ENCODE results near the gene TACR2. TPM values are rescaled to one million over a fixed set of nuclear protein-coding genes. Genes with fewer than 3 reads are reported as not detected.

The TACR2 gene
- total RNA-seq, 2 donors from 2014 or later: 0.66 TPM; not detected in 1

DNA sequence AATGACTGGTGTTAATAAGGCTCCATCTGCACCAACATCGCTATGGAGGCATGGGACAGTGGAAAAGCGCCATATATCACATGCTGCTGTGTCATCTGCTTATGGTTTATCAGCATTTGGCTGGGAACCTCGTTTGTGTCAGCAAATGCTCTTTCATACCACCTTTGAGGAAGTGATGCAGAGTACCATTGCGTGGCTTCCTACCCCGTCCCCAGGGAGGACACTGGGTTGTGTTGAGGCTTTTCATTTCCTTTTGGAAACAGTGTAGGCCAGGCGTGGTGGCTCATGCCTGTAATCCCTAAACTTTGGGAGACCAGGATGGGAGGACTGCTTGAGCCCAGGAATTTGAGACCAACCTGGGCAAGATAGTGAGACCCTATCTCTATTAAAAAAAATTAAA is 6.8 kb downstream of the TACR2 start:
- Histone ChIP-seq H3K4me3 (no peak overlapping the region), H3K36me3 (replicated peaks in 1 of 2; ENCODE audit: insufficient read depth in 1 of 2, low read depth in 2 of 2) (no peaks in the 10 kb centered on the region), H3K9me3 (no peaks in the 10 kb centered on the region), H3K27ac (no peak overlapping the region), H3K27me3 (no peaks in the 10 kb centered on the region), H3K4me1 (peaks cover 13% of the 10 kb centered on the region)
- WGBS, 2 donors: 45 to 81% methylated on average over 6 of the region's 6 CpGs
- ATAC-seq (no peak), DNase-seq (peak in 1 of 4 donors; percentile 33)
- intact Hi-C loops (cut with DNase I): loop anchor here (5.0 to 10.0 kb wide), 2 partner anchors 92 to 225 kb away; partner anchors contain the start of gene FAM241B
- TF ChIP-seq POLR2A (IDR thresholded peaks at IDR 0.05): no peak
- no peak for TF ChIP-seq CTCF (IDR thresholded peaks at IDR 0.05)

DNA sequence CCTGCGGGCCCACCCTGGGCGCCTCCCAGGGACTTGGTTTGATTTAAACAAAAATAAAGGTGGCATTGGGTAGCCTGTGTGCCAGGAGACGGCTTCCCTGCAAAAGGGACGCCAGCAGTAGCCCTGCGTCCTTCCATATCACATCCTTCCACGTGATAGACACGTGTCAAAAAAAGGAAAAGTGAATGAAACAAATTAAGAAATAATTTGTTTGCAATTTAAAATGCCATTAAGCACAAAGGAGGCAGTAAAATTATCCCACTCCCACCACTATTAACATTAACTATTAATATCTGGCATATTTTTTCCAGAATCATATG is 7.6 kb downstream of the TACR2 start:
- intact Hi-C loops (cut with DNase I): loop anchor here (10.0 kb wide), 1 partner anchor 226 kb away; the partner anchor contains the start of gene FAM241B
- H3K27me3 ChIP-seq: no peaks in the 10 kb centered on the region
- no peaks in the 10 kb centered on the region for H3K9me3 ChIP-seq
- peaks cover 13% of the 10 kb centered on the region for H3K4me1 ChIP-seq
- no peak for DNase-seq
- H3K36me3 ChIP-seq (replicated peaks in 1 of 2; ENCODE audit: insufficient read depth in 1 of 2, low read depth in 2 of 2): no peaks in the 10 kb centered on the region
- WGBS, 2 donors: 19 to 29% methylated on average over 7 of the region's 7 CpGs
- TF ChIP-seq CTCF (IDR thresholded peaks at IDR 0.05) (no peak), POLR2A (IDR thresholded peaks at IDR 0.05) (no peak)
- ATAC-seq: no peak
- H3K27ac ChIP-seq: peak overlapping the region; percentile 55 to 94 (median 88)
- H3K4me3 ChIP-seq: no peak overlapping the region

DNA sequence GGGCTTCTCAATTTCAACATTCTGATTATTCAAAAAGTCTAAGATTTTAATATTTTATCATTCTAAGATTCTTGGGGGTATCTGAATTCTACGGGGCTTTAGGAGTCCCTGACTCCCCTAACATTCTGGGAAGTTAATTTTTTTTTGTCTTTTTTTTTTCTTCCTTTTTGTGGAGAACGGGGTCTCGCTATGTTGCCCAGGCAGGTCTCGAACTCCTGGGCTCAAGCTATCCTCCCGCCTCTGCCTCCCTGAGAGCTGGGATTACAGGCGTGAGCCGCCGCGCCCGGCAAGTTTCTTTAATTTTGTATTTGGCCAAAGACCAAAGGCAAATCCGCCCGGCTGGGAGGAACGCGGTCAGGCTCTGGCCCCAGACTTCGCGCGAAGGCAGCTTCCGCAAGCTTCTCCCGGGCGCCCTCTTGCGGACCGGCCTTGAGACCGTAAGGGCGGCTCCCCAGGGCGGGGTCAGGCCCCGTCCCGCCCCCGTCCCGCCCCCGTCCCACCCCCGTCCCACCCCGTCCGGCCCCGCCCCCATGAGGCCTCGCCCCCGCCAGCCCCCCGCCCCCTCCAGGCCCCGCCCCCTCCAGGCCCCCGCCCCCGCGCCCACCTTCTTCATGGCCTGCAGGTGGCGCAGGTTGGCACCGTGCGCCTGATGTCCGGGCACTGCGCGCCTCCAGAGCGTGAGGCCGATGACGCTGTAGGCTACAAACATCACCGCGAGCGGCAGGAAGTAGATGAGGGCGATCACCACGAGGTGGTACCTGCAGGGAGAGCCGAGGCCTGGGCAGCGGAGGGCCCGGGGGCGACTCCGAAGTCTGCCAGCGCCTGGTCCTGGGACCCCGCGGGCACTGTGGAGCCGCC is 8.2 kb downstream of the TACR2 start:
- TF ChIP-seq CTCF (IDR thresholded peaks at IDR 0.05): peak; percentile 54 to 89 (median 73)
- TF ChIP-seq POLR2A (IDR thresholded peaks at IDR 0.05): peak; percentile 13 to 69 (median 62)
- ATAC-seq (peak; percentile 93), DNase-seq (peak; percentile 95 to 97 (median 96))
- peak overlapping the region; percentile 55 to 94 (median 88) for H3K27ac ChIP-seq
- no peaks in the 10 kb centered on the region for H3K27me3 ChIP-seq
- intact Hi-C loops (cut with DNase I): loop anchor here (10.0 kb wide), 1 partner anchor 226 kb away; the partner anchor contains the start of gene FAM241B
- peaks cover 13% of the 10 kb centered on the region for H3K4me1 ChIP-seq
- H3K4me3 ChIP-seq: no peak overlapping the region
- no peaks in the 10 kb centered on the region for H3K9me3 ChIP-seq
- no peaks in the 10 kb centered on the region for H3K36me3 ChIP-seq (replicated peaks in 1 of 2; ENCODE audit: insufficient read depth in 1 of 2, low read depth in 2 of 2)
- 4 to 15% methylated on average over 19 to 53 of the region's 64 CpGs for WGBS, 2 donors

- TF ChIP-seq POLR2A (IDR thresholded peaks at IDR 0.05): no peak
- peak in 1 of 7 experiments; percentile 18 for TF ChIP-seq CTCF (IDR thresholded peaks at IDR 0.05)
- no peak for ATAC-seq
- H3K4me1 ChIP-seq: peaks cover 13% of the 10 kb centered on the region
- H3K27me3 ChIP-seq: no peaks in the 10 kb centered on the region
- no peaks in the 10 kb centered on the region for H3K9me3 ChIP-seq
- DNase-seq: peak in 1 of 4 donors; percentile 31
- no peaks in the 10 kb centered on the region for H3K36me3 ChIP-seq (replicated peaks in 1 of 2; ENCODE audit: insufficient read depth in 1 of 2, low read depth in 2 of 2)
- H3K4me3 ChIP-seq: no peak overlapping the region
- peak overlapping the region in 2 of 4 donors; percentile 61 to 77 for H3K27ac ChIP-seq
- whole genome bisulfite sequencing, 2 donors: 71 to 80% methylated on average over 9 to 14 of the region's 14 CpGs
- intact Hi-C loops (cut with DNase I): loop anchor here (10.0 kb wide), 1 partner anchor 227 kb away; the partner anchor contains the start of gene FAM241B
Observed at GRCh38 chr10:69407621-69408301, 9.0 kb downstream of the TACR2 start.
